MCF 10A (cell line): ENCODE measurements around the gene DGKD. TPM values are rescaled to one million over a fixed set of nuclear protein-coding genes. Genes with fewer than 3 reads are reported as not detected.

ENCODE experiments used
- BruUV-seq: library from RNA; stranded (reverse); fragments of 400-500 nt; replicated peaks from 2 replicates; lab custom pipeline; 2021; lab: Mats Ljungman, UMichigan
- CTCF ChIA-PET: fragments of 300-600 bp; sonication (Branson Sonifier 250); formaldehyde crosslinking; extraction: SDS; loops from one replicate; lab custom pipeline; 2021; ENCODE audit warnings: antibody characterized with exemption, inconsistent platforms; lab: Yijun Ruan, JAX
- POLR2A ChIA-PET: fragments of 300-600, 350-650 bp; sonication (Branson Sonifier 250); formaldehyde crosslinking; extraction: SDS; loops from one replicate; lab custom pipeline; 2020; ENCODE audit warnings: antibody characterized with exemption, inconsistent platforms; lab: Yijun Ruan, JAX
- DNase-seq: peaks from one replicate; pipeline ENCODE4 v3.0.0-alpha.2; 2018; ENCODE audit not compliant: unreplicated experiment
- H3K27ac Mint-ChIP-seq: one replicate; pipeline ENCODE4 v1.8.0; 2022; ENCODE audit warnings: mild to moderate bottlenecking, low read depth, mixed read lengths; ENCODE audit not compliant: unreplicated experiment
- H3K27me3 Mint-ChIP-seq: one replicate; pipeline ENCODE4 v1.8.0; 2022; ENCODE audit warnings: mixed read lengths; ENCODE audit not compliant: insufficient read depth, unreplicated experiment
- H3K36me3 Mint-ChIP-seq: one replicate; pipeline ENCODE4 v1.8.0; 2022; ENCODE audit warnings: mild to moderate bottlenecking, moderate library complexity, mixed read lengths; ENCODE audit not compliant: insufficient read depth, unreplicated experiment
- H3K4me1 Mint-ChIP-seq: one replicate; pipeline ENCODE4 v1.8.0; 2022; ENCODE audit warnings: mixed read lengths; ENCODE audit not compliant: insufficient read depth, unreplicated experiment
- H3K4me3 Mint-ChIP-seq: one replicate; pipeline ENCODE4 v1.8.0; 2022; ENCODE audit warnings: mild to moderate bottlenecking, moderate library complexity, mixed read lengths; ENCODE audit not compliant: unreplicated experiment
- H3K9me3 Mint-ChIP-seq: one replicate; pipeline ENCODE4 v1.8.0; 2022; ENCODE audit warnings: mixed read lengths; ENCODE audit not compliant: unreplicated experiment
- CTCF ChIP-seq: fragments of 200-600 bp; IDR thresholded peaks from one replicate; pipeline ENCODE4 v1.8.0; 2022; ENCODE audit warnings: antibody characterized with exemption, mild to moderate bottlenecking; ENCODE audit not compliant: unreplicated experiment
- intact Hi-C: fragments of 100-400 bp; cut with micrococcal nuclease; formaldehyde crosslinking; loops from 2 replicates; pipeline ENCODE4 v1.14.1; 2022
- total RNA-seq: library from RNA; stranded (reverse); gene quantifications from 2 replicates; pipeline ENCODE4 v1.2.3, GENCODE V29; 2022

DGKD gene
- total RNA-seq, 1 experiment from 2014 or later, result 59.1 TPM

GRCh38 chr2:233424154-233424951, 70.1 kb downstream of the DGKD start:
- Mint-ChIP-seq H3K27ac (peak overlapping the region; percentile 88), H3K27me3 (no peaks in the 10 kb centered on the region), H3K4me3 (peak overlapping the region; percentile 61), H3K36me3 (peaks cover 15% of the 10 kb centered on the region), H3K9me3 (no peaks in the 10 kb centered on the region), H3K4me1 (peaks cover 46% of the 10 kb centered on the region)
- intact Hi-C loops, result no loop called here
- peak; percentile 100 for DNase-seq
- CTCF ChIA-PET, result interaction anchor here (0.8 to 2.5 kb wide), 8 partner anchors 9 to 87 kb away, joined by 3 to 8 read pairs (median 3); partner anchors contain the start of gene DGKD
- no peak for TF ChIP-seq CTCF
- BruUV-seq, result TSS peak; percentile 73
- POLR2A ChIA-PET, result interaction anchor here (0.6 to 7.0 kb wide), 11 partner anchors 8 to 267 kb away, joined by 3 to 80 read pairs (median 3); partner anchors contain the start of gene ATG16L1

GRCh38 chr2:233426619-233427342, 72.5 kb downstream of the DGKD start:
- Mint-ChIP-seq H3K9me3 (no peaks in the 10 kb centered on the region), H3K27me3 (no peaks in the 10 kb centered on the region), H3K4me3 (no peak overlapping the region), H3K4me1 (peaks cover 44% of the 10 kb centered on the region), H3K36me3 (peaks cover 15% of the 10 kb centered on the region), H3K27ac (peak overlapping the region; percentile 39)
- ChIA-PET POLR2A (interaction anchor here (0.6 to 7.0 kb wide), 2 partner anchors 13 to 175 kb away, joined by 3 to 80 read pairs; partner anchors contain the start of gene ATG16L1), CTCF (interaction anchor here (0.6 to 1.7 kb wide), 5 partner anchors 12 to 486 kb away, joined by 3 to 8 read pairs (median 3); no protein-coding TSS in a partner anchor)
- peak; percentile 78 for DNase-seq
- TF ChIP-seq CTCF, result no peak
- intact Hi-C loops, result loop anchor here (2.0 kb wide), 1 partner anchor 14 kb away; no protein-coding TSS in a partner anchor
- no TSS peak for BruUV-seq

- TF ChIP-seq CTCF, result no peak
- no peak for DNase-seq
- BruUV-seq, result no TSS peak
- Mint-ChIP-seq H3K36me3 (peaks cover 15% of the 10 kb centered on the region), H3K27ac (no peak overlapping the region), H3K9me3 (no peaks in the 10 kb centered on the region), H3K4me1 (peaks cover 36% of the 10 kb centered on the region), H3K27me3 (no peaks in the 10 kb centered on the region), H3K4me3 (no peak overlapping the region)
- intact Hi-C loops, result no loop called here
- CTCF ChIA-PET, result interaction anchor here (1.2 kb wide), 1 partner anchor 24 kb away, joined by 10 read pairs; no protein-coding TSS in a partner anchor
- POLR2A ChIA-PET, result no interaction called here
These were observed 73.7 kb downstream of the DGKD start for GRCh38 chr2:233428008-233428407.

- H3K27me3 Mint-ChIP-seq, result no peaks in the 10 kb centered on the region
- CTCF ChIA-PET, result interaction anchor here (1.0 to 1.2 kb wide), 3 partner anchors 15 to 86 kb away, joined by 3 to 10 read pairs (median 5); no protein-coding TSS in a partner anchor
- BruUV-seq, result no TSS peak
- no peak overlapping the region for H3K27ac Mint-ChIP-seq
- no peaks in the 10 kb centered on the region for H3K9me3 Mint-ChIP-seq
- POLR2A ChIA-PET, result no interaction called here
- intact Hi-C loops, result no loop called here
- TF ChIP-seq CTCF, result no peak
- no peak for DNase-seq
- peaks cover 15% of the 10 kb centered on the region for H3K36me3 Mint-ChIP-seq
- peaks cover 32% of the 10 kb centered on the region for H3K4me1 Mint-ChIP-seq
- no peak overlapping the region for H3K4me3 Mint-ChIP-seq
These were observed 74.1 kb downstream of the DGKD start for GRCh38 chr2:233428438-233428837.
